GM20000 (cell line): ENCODE results near the gene DGKI.

Experiments used
- DNase-seq: peaks from one replicate; pipeline ENCODE4 v3.0.0; 2012; ENCODE audit warnings: low spot score
- TF ChIP-seq, protein P1 (sequence below): IDR thresholded peaks from 2 replicates; pipeline ENCODE4 v1.5.1; 2012; ENCODE audit warnings: mild to moderate bottlenecking, control low read depth; ENCODE audit errors: extremely low read depth, missing control alignments

Gene DGKI

DNA sequence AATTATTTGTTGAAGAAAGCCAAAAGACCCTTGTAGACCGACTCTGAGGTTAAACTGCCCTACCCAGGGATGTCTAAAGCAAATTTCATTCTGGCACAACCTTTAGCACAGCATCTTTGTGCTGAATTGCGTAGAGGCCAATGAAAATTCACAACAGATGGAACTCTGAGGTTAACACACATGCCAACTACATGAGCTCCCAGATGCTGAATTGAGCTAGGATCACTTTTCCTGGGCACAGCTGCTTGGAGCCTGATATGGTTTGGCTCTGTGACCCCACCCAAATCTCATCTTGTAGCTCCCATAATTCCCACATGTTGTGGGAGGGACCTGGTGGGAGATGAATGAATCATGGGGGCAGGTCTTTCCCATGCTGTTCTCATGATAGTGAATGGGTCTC is 345.2 kb downstream of the DGKI start:
- DNase-seq: no peak
- TF ChIP-seq, protein P1, sequence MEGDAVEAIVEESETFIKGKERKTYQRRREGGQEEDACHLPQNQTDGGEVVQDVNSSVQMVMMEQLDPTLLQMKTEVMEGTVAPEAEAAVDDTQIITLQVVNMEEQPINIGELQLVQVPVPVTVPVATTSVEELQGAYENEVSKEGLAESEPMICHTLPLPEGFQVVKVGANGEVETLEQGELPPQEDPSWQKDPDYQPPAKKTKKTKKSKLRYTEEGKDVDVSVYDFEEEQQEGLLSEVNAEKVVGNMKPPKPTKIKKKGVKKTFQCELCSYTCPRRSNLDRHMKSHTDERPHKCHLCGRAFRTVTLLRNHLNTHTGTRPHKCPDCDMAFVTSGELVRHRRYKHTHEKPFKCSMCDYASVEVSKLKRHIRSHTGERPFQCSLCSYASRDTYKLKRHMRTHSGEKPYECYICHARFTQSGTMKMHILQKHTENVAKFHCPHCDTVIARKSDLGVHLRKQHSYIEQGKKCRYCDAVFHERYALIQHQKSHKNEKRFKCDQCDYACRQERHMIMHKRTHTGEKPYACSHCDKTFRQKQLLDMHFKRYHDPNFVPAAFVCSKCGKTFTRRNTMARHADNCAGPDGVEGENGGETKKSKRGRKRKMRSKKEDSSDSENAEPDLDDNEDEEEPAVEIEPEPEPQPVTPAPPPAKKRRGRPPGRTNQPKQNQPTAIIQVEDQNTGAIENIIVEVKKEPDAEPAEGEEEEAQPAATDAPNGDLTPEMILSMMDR: no peak

DNA sequence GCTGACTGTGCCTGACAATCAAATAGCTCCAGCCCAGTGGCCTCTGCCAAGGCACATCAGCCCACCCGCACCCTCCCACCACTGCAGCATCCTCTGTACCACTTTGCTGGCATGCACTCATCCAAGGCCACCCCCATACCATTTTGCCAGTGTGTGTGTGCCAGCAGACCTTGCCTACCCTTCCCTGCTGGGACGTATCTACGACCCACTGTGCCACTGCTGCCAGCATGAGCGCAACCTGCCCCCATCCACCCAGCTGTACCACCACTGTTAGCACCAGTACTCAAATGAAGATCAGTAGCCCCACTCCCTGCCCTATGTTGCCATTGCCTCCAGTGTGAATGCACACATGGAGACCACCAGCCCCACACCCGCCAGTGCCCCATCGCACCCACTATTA is 353.9 kb downstream of the DGKI start:
- TF ChIP-seq, protein P1: no peak
- DNase-seq: no peak

DNA sequence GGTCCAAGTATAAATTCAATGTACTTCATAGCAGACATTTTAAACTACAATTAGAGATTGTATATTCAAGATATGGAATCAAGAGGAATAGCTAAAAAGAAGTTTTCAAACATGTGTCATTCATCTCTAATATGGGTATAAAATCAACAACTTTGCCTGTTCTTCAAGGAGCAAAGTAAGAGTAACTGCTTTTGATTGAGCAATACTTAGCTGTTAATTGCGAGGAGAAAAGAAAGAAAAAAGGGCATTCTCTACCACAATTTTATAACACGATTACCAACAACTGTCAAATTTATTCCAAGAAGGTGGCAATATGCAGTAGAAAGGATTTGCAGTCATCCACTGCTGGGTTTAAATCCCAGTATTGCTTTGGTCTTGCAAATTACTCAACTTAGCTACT is 356.9 kb downstream of the DGKI start:
- DNase-seq: no peak
- TF ChIP-seq, protein P1: no peak

DNA sequence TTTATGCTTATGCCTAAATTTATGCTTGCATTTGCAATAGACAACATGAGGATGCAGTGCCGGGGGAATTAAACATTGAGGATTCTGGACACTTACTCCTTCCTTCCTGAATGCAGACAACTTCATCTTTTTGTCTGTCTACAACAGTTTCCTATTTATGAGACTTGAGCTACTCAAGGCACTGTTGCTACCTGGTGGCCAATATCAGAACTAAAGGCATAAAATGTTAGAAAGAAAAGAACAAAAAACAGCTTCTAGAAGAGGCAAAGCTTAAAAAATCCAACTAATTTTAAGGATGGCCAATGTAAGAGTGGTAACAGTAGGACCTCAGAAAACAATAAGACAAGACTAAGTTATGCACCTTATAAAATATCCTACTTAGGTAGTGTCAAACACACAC is 358.7 kb downstream of the DGKI start:
- no peak for DNase-seq
- TF ChIP-seq, protein P1: no peak

DNA sequence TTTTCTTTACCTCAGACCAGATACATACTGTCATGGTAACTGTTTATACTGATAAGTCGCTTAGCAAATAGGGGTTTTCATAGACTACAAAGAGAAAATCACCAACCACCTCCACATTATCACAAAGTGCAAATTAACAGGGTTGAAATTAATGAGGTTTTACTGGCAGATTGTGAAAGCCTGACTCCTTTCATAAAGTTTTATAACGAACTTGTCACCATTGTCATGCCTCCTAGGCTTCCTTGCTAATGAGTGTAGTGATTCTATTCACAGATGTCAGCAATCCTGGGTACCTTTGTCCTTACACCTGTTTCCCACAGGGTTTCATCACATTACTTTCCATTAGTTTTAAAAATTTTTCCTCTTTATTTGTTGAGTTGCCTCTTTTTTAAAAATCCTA is 361.0 kb downstream of the DGKI start:
- TF ChIP-seq, protein P1: no peak
- no peak for DNase-seq

DNA sequence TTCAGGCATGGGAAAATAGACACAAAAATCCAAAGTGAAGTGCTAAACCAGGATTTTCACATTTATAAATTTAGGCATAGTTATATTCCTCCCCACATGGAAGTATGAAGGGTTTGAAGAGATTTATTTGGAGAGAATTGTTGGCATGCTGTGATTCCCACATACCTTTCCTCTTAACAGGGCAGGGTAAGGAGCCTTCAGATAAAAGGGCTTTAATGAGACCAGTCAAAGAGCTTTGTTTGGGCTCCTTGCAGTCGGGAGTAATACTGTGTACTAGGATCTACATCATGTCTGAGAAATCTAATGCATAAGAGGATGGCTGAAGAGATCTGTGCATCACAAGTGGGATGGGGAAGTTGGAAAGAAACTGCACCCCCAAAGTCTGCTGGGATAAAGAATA is 362.4 kb downstream of the DGKI start:
- no peak for DNase-seq
- TF ChIP-seq, protein P1: no peak

DNA sequence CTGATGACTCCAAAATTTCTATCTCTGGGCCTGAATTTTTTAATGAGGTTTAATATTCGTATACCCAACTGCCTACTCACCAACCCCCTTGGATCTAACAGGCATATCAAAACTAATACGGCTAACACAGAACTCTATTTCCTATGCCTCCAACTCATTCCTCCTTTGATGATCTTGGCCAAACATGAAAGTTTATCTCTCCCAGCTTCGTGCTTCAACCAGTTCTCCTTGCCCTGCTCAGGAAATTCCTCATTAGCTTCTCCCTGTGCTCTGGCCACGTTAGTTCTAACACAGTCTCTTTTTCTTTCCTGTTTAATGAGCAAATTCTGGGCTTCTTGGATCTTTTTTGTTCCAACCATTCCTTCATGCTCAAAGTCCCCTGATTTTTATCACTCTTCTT is 364.3 kb downstream of the DGKI start:
- TF ChIP-seq, protein P1: no peak
- DNase-seq: no peak
